Stimulated activated CD8-positive, alpha-beta memory T cell treated with anti-CD3 and anti-CD28 coated beads, Interleukin-15, amount 100 ng/mL, for 4 hours (primary cell): ENCODE data around the gene ULK3.
"Not testable (repeated sequence)": the region's sequence is repeated elsewhere in the genome, so short reads cannot be mapped to it uniquely, and the experiment has no call there.

Experiments used
- DNase-seq, 2 donors: peaks; one replicate each; pipeline ENCODE4 v3.0.0-alpha.2; 2020; ENCODE audit warnings: low read depth in 2 of 2

The ULK3 gene

GRCh38 chr15:74842581-74843444 lies at the start of gene ULK3:
Gene ULK3, minus strand, starts transcription at chr15:74843156. Its CDS starts 51 bp downstream, at chr15:74843105.
- DNase-seq: peak; percentile 79 to 85

- DNase-seq: no peak
Observed at GRCh38 chr15:74892313-74892712, 49.4 kb upstream of the ULK3 start.

GRCh38 chr15:74891469-74891868 lies 48.5 kb upstream of the ULK3 start:
- DNase-seq: no peak

GRCh38 chr15:74890665-74890960 lies 47.7 kb upstream of the ULK3 start:
- no peak for DNase-seq

GRCh38 chr15:74889883-74890664 lies 47.1 kb upstream of the ULK3 start, which contains the start of gene MPI:
Gene MPI, plus strand, starts transcription at chr15:74890042. Its CDS starts 32 bp downstream, at chr15:74890074.
- peak; percentile 71 to 72 for DNase-seq

- DNase-seq: no peak
Observed at GRCh38 chr15:74889390-74889882, 46.5 kb upstream of the ULK3 start.

- DNase-seq: no peak
Observed at GRCh38 chr15:74888716-74889115, 45.8 kb upstream of the ULK3 start.

GRCh38 chr15:74887537-74888193 lies 44.7 kb upstream of the ULK3 start:
- not testable (repeated sequence) for DNase-seq

- no peak for DNase-seq
Observed at GRCh38 chr15:74885461-74885860, 42.5 kb upstream of the ULK3 start.

- no peak for DNase-seq
Observed at GRCh38 chr15:74884428-74885223, 41.7 kb upstream of the ULK3 start.

GRCh38 chr15:74882528-74882927 lies 39.6 kb upstream of the ULK3 start:
- DNase-seq: no peak

GRCh38 chr15:74878273-74878672 lies 35.3 kb upstream of the ULK3 start:
- DNase-seq: no peak

- no peak for DNase-seq
Observed at GRCh38 chr15:74873756-74874424, 30.9 kb upstream of the ULK3 start.

- DNase-seq: peak; percentile 76 to 84
Observed at GRCh38 chr15:74873036-74873755, 30.2 kb upstream of the ULK3 start, which contains the start of gene SCAMP2. Gene SCAMP2, minus strand, starts transcription at chr15:74873365. Its CDS starts 110 bp downstream, at chr15:74873255.

GRCh38 chr15:74872702-74873035 lies 29.7 kb upstream of the ULK3 start:
- no peak for DNase-seq

GRCh38 chr15:74870436-74871215 lies 27.7 kb upstream of the ULK3 start:
- no peak for DNase-seq

- no peak for DNase-seq
Observed at GRCh38 chr15:74869726-74870407, 26.9 kb upstream of the ULK3 start.

GRCh38 chr15:74869372-74869725 lies 26.4 kb upstream of the ULK3 start:
- DNase-seq: no peak

GRCh38 chr15:74868059-74868458 lies 25.1 kb upstream of the ULK3 start:
- no peak for DNase-seq
